HG03378 (cell line): Measurements from ENCODE around the gene TMEM250.

ENCODE experiments used
- ATAC-seq: cut with Tn5 transposase; IDR thresholded peaks from one replicate; pipeline ENCODE4 v1.9.1; 2021; ENCODE audit warnings: mild to moderate bottlenecking, moderate library complexity; ENCODE audit not compliant: unreplicated experiment

Gene TMEM250

DNA sequence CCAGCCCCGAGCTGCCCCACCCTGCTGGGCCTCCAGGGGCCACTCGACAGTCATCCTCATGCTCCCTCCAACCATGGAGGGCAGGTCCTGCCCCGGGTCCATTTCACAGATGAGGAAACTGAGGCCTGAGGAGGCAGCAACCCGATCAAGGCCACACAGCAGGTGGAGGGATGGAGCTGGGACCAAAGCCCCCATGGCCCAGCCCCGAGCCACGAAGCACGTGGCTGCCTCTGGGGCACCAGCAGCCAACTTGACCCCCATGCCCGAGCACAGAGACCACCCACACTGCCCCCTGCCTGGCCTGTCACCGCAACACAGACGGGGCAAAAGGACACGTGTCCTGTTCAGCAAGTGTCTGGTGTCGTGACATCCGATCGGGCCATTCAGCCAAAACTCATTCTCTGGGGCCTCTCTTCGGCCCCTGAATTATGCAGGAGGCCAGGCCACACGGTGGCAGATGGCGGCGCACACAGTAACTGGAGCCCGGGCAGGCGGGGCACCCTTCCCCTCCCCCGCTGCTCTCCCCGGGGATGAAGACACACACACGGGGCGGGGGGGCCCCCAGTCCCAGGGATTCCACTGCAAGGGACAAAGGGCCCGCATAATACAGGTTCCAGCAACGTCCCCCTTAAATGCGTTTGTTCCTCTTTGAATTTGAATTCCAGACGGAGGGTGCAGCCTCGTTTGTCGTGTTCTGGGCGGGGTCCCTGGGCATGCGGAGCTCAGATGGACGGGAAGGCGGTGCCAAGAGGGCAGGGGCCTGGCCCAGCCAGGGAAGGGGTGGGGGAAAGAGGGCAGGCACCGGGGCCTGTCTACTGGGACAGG lies 29.4 kb upstream of the TMEM250 start:
- no peak for ATAC-seq

DNA sequence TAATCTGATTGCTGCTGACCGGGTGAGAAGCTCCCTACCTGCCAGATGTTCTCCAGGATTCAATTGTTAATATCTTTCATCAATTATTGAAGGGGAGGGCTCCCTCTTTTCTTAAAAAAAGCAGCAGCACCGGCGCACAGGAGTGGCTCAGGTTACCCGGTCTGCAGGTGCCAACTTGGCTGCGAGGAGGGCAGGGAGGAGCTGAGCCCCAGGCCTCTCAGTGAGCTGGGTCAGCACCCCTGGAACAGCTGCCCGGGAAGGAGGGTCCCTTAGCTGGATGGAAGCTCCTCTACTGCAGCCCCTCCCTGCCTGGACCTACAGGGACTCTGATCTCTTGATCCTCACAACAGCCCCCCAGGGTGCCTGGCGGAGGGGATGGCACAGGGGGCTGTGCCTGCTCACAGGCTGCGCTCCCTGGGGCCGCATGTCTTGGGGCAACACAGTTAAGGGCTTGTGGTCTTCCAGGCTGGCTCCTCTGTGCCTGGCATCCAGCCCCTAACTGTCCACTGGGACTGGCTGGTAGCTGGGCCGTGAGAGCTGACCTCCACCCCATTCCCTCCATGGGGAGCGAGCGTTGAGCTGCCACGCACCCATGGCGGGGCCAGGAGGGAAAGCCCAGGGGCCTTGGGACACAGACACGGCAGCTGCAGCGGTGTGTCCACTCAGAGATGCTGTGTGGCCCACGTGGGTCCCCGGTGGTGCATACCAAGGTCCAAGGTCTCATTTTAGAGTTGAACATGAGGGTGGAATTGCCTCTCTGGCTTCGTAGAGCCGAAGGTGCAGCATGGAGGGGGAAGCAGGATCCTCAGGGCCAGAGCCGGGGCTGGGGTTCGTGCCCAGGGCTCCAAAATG lies 28.6 kb upstream of the TMEM250 start:
- no peak for ATAC-seq

DNA sequence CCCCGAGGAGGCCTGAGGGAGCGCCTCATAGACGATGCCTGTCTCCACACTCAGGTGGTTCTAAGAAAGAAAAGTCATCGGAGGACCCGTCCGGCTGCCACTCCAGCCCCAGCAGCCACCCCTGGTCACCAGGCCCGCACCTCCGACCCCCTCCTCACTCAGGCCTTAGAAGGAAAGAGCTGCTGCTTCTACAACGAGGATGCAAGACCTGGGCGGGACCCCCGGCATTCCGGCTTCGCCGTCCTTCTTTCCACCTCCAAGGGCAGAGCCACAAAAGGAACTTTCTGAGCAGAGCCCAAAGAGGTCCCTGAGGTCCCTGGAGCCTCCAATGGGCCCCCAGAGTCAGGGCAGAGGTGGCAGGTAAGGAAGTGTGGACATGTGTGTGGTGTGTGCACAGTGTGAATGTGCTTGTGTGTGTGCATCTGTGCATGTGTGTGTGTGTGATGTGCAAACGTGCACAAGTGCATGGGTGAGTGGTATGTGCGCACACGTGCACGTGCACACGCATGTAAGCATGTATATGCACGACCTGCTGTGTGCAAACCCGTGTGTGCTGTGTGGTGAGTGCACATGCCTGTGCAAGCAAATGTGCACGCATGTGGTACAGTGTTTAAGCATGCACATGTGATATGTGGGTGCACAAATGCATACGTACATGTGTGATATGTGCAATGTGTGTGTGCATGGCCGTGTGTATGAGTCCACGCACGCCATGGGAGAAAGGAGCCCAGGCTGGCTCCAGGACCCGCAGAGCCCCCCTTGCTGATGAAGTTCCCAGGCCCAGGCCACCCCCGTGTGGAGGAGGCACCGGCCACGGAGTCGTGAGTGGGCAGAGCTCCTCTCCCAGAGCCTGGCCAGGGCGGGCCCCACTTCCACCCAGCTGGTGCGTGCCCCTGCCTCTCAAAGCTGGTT lies 27.7 kb upstream of the TMEM250 start:
- no peak for ATAC-seq

DNA sequence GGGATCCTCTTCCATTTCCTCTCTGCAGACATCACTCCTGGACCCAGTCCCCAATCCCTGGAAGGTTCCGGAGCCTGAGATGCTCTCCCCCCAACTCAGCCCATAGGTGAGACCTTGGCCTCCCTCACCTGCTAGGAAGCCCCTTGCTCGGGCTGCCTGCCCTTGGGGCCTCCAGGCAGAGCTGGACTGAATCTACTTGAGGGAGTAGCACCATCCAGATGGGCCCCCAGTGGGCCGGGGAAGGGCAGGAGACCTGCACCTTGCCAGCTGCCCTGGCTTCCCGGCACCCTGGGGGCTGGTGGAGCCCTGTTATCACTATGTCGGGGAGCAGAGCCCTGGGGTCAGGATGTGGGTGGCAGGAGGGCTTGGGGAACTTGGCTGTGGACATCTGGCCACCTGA lies 26.9 kb upstream of the TMEM250 start:
- ATAC-seq, result no peak

DNA sequence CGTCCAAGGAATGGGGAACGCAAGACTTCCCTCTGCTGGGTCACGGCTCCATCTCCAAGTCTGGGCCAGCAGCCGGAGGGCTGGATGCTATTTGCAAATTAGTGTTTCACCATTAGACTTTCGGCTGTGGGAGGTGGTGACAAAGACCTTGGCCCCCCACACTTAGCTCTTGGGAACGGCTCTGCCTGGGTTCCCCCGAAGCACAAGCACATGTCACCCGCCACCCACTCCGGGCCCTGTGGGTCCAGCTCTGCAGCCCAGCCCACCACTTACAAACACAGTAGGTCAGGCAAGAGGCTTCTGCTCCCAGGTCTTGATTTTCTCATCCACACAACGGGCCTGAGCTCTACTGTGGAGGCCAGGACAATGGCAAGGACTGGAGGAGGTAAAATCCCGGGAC lies 25.8 kb upstream of the TMEM250 start:
- ATAC-seq, result no peak

DNA sequence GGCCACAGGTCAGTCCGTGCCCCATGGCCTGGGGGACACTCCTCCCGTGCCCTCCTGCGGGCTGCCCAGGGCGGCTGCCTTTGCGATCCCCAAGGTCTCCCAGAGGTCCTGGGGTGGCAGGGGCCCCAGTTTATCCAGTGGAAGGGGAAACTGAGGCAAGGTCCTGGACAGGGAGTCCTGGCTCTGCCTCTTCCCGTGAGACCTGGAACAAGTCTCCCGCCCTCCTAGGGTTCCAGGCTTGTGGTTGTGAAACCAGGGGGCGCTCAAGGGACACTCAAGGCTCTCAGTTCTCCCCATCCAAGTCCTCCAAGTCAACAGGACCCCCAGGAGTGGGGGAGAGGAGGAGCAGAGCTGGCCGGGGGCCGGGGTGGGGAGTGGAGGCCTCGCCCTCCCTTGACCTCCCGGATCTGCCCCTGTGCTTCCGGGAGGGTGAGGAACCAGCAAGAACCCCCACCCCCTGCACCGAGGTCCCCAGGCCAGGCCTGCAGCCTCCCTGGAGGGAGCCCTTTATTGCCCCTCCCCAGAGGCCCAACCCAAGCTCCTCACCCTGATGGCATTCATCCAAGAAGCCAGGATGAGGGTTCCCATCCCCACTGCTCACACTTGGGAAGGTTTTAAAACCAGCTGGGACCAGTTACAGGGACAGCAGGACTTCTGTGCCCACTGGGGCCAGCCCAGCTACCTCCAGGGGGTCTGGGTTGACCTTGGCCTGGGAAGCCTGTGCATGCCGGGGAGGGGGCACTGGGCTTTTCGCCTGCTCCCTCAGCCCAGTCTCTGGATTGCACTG lies 24.7 kb upstream of the TMEM250 start:
- ATAC-seq, result no peak

DNA sequence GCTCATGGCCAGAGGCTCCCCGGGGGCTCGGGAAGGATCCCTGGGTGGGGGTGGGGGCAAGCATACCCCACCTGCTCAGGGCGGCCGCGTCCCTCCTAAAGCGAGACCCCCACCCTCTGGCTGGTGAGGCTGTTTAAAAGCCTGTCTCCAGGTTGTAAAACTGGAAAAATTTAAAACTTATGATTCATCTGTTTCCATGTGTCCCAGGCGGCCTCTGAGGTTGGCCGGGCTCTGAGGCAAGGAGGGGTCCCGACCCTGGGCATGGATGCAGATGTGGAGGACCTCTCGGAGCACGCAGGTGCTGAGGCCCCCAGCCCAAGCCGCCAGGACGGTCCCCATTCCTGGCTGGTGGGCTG lies 24.2 kb upstream of the TMEM250 start:
- ATAC-seq, result no peak

DNA sequence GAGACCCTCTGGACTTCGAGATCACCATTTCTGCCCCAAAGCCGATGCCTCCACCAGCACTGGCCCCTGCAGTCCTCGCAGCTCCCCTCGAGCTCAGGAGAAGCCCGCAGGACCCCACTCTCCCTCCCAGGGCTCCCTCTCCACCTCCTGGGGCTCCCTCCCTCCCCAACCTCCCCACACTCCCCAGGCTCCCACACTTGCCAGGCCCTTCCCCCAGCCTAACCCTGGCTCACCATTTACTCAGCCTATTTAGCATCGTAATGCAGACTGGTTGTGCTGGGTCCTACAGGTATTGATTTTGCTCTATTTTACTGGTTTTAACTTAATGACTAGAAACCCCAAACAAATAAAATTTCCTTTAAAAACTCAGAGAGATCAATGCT lies 23.7 kb upstream of the TMEM250 start:
- no peak for ATAC-seq

DNA sequence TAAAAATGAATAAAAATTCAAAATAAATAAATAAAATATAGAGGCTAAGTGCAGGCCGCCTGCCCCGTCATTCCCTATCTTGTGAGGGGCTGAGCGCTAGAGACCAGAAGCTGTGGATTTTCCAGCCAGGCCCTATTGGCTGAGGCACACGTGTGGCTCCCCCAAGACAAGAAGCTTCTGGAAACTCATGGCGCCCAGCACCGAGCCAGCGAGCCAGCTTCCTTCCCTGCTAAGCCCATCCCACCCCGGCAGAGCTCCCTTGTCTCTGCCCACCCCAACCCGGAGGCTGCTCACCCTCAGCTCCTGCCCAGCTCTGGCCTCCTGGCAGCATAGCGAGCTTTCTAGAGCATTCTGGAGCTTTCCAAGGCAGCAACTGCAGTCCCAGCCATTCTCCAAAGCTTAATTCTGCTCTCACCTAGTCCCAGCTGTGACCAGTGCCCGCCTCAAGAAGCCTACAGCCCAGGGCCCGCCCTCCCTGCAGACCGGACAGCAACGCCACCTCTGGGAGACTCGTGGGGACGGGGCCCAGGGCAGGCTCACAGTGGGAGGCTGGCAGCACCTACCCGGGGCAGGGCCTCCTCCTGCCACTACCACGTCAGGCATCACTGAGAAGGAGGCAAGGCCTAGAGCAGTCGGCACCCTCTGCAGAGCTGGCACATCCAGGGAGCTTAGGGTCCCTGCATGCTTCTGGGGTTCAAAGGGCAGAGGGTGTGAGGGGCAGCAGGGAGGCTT lies 23.2 kb upstream of the TMEM250 start:
- no peak for ATAC-seq

DNA sequence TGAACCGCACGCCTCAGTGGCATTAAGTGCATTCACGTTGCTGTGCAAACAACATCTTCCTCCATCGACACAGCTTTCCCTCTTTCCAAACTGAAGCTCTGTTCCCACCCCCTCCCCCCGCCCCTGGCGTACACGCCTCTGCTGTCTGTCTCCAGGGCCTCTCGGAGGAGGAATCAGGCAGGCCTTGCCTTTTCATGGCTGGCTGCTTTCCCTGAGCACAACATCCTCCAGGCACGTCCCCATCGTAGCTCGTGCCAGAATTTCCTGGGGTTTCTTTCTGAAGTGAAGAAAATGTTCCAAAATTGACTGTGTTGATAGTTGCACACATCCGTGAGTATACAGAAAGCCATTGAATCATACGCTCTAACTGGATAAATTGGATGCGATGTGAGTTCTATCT lies 22.3 kb upstream of the TMEM250 start:
- no peak for ATAC-seq

DNA sequence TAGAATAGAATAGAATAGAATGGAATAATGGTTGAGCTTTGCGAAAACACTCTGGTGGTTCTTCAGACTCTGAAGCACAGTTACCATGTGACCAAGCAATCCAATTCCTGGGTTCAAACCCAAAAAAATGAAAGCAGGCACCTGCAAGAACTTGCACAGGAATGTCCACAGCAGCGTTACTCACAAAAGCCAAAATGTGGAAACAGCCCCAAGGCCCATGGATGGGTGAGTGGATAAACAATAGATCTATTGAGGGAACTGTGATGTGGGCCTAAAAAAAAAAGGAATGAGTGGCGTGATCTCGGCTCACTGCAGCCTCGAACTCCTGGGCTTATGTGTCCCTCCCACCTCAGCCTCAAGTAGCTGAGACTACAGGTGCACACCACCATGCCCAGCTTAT lies 21.4 kb upstream of the TMEM250 start:
- ATAC-seq, result no peak

DNA sequence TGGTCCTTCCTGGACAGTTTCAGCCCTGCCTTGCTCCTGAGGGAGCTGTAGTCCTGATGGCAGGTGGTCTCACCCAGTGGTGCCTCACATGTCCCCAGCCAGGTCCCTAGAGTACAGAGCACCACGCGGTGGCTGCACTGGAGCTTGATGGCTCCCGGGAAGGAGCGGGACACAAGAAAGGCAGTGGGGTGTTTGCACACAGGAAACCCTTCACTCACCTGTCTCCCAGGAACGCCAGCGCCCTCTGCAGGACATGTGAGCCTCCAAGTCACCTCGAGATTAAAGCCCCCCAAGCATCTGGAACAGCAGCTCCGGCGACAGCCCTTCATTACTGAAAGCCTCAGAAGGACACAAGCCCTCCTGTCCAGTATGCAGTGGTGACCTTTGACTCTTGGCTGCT lies 19.9 kb upstream of the TMEM250 start:
- ATAC-seq, result no peak

DNA sequence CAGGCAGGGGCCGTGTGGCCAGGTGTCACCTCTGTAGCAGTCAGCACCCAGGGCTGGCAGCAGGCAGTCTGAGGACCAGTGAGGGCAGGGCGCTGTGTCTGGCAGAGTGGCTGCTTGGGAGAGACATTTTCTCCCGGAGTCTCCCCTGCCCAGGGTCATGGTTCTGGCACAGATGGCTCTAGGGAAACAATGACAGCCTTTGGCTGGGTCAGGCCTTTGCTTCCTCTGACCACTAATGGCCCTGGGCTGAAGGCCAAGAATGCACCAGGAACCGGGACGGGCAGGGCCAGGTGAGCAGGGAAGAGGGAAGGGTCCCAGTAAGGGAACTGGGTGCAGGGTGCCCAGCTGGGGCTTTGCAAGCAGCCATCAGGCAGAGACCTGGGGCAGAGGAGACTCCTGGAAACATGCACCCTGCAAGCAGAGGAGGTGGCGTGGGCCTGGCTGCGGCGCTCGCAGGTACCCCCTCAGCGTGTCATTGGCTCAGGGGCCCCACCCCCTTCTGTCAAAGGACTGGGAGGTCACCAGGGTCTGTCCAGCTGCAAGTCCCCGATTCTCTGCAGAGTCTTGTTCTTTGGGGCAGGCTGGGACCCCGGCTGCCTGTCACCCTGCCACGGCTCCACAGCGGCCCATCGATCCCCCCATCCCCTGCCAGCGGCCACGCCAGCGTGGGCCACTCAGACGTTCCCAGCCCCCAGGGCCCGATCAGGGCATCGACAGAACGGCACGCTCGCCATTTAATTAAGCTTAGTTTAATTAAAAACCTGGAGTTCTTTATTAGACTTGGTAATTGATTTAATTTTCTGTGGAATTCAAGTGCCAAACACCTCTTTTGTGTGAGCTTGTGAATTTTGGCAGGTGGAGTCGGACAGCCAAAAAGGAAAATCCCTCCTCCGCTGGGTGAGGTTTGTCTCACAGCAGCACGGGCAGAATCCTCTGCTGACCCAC lies 18.9 kb upstream of the TMEM250 start:
- ATAC-seq, result no peak

DNA sequence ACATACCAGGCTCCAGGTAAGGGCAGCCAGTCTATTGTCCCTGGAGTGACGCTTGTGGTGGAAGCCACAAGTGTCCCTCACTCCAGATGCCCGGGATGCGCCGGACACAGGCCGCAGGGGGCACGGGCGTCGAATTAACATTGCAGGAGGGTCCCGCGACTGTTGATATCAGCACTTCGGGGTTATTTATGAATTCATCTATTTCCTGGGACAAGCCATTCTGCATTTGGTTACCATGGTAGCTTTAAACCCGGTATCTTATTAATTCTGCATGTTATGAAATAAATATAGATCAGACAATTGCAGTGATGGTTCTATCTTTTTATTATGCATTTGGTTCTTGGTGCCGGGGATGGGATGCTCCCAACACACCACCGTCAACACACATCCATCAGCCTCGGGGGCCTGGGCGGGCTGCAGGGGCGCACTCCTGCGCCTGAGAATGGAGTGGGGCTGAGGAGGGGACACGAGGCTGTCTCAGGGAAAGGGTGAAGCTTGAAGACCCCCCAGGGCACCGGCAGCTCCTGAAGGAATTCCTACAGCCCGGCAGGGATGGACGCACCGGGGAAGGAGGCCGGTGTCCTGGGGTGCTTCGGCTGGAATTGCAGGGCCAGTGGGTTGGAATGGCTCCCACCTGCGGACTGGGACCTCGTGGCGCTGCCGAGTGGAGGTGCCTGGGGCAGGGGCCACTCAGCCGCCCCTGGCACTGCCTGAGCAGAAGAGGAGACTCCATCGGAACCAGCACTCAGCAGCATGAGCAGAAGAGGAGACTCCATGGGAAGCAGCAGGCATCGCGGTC lies 17.7 kb upstream of the TMEM250 start:
- ATAC-seq, result no peak

DNA sequence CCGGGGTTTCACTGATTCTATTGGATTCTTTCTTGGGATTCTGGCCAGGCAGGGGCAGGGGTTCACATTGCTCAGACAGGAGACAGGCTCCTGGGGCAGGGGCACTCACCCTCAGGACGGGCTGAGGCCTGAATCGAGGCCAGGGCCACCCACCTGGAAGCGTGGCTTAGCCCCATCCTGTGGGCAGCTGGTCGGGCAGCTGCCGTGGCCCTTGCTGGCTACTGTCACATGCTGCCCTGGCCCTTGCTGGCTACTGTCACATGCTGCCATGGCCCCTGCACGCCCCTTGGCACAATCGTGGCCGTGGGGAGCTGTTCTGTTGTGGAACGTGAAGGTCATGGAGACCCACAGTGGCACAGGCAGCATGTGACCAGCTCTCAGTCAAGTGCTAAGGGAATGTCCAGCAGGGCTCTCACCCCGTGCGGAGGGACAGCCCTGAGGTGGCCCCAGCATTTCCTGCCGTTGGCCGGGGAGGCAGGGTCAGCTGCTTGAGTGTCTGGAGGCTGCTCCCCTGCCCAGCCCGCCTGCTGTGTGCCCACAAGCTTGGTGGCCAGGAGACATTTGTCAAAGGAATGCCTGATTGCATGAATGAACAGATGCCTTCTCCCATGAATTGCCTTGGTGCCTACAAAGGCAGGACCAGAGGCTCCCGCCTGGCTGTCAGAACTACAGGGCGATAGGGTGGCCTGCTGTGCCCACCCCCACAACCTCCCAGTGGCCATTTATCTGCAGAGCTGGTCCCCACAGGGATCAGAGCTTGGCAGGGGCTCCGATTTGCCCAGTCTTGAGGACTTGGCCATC lies 16.9 kb upstream of the TMEM250 start:
- no peak for ATAC-seq

DNA sequence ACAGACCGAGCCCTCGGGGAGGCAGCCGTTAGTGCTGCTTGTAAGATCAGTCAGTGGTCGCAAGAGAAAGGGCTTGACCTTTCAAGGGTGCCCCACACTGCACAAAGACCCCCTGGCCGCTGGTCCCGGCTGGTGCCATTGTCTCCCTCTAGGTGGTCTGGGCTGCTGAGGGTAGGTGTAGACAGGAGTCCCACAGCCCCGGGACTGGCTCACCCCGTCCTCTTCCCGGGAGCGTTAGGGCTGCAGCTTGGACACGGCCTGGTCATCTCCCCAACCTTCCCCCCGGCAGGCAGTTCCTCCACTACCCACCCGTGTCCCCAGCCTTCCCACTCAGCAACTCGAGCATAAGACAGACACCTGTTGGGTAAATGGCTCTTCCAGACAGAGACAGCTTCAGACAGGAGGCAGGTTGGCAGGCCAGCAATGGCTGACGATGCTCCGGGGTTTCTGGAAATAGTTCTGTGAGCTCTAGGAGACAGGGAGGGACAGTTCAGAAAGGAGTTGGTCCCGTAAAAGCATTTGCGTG lies 15.3 kb upstream of the TMEM250 start:
- ATAC-seq, result no peak
